HepG2 (cell line): ENCODE measurements around the gene MYLK. TPM values are rescaled to one million over a fixed set of nuclear protein-coding genes. Genes with fewer than 3 reads are reported as not detected.

Experiments used
- ATF1 ChIP-seq: IDR thresholded peaks from 2 replicates; pipeline ENCODE4 v1.6.1; 2016; ENCODE audit warnings: mild to moderate bottlenecking, control low read depth
- BORCS8-MEF2B ChIP-seq: sonication (generic); formaldehyde crosslinking; IDR thresholded peaks from 2 replicates; pipeline ENCODE4 v1.8.0; 2022; ENCODE audit warnings: mild to moderate bottlenecking, missing genetic modification reagents
- ETV6 ChIP-seq: sonication (generic); formaldehyde crosslinking; conservative IDR thresholded peaks from 2 replicates; pipeline ENCODE4 v1.4.0; 2020; ENCODE audit warnings: missing genetic modification reagents
- FOXK1 ChIP-seq: sonication (generic); formaldehyde crosslinking; IDR thresholded peaks from 2 replicates; pipeline ENCODE4 v1.4.0; 2020; ENCODE audit warnings: low read depth, missing genetic modification reagents, borderline replicate concordance
- FOXK2 ChIP-seq: fragments of 450-650 bp; IDR thresholded peaks from 2 replicates; pipeline ENCODE4 v1.6.1; 2016
- GATAD1 ChIP-seq: IDR thresholded peaks from 2 replicates; pipeline ENCODE4 v1.6.1; 2016; ENCODE audit warnings: missing genetic modification reagents, missing compliant biosample characterization
- GZF1 ChIP-seq: sonication (generic); formaldehyde crosslinking; IDR thresholded peaks from 2 replicates; pipeline ENCODE4 v1.5.1; 2020; ENCODE audit warnings: mild to moderate bottlenecking, missing genetic modification reagents
- HCFC1 ChIP-seq: fragments of 150-350 bp; IDR thresholded peaks from 2 replicates; pipeline ENCODE4 v1.6.1; 2014; ENCODE audit warnings: low read depth, low read length
- LCORL ChIP-seq, 2 experiments: fragments of 450-650 bp in 1 of 2; sonication (generic) in 1 of 2; formaldehyde crosslinking in 1 of 2; IDR thresholded peaks; 2 replicates each; pipeline versions ENCODE4 v1.5.0 to v1.6.1; 2017 to 2020; ENCODE audit warnings: antibody characterized with exemption in 1 of 2, missing genetic modification reagents in 1 of 2
- NFYC ChIP-seq: IDR thresholded peaks from 2 replicates; pipeline ENCODE4 v1.6.1; 2016; ENCODE audit warnings: missing genetic modification reagents, missing compliant biosample characterization
- RARG ChIP-seq: sonication (generic); formaldehyde crosslinking; IDR thresholded peaks from 2 replicates; pipeline ENCODE4 v1.4.0; 2020; ENCODE audit warnings: low read depth, mild to moderate bottlenecking, missing genetic modification reagents
- RELA ChIP-seq: sonication (generic); formaldehyde crosslinking; IDR thresholded peaks from 2 replicates; pipeline ENCODE4 v1.4.0; 2020; ENCODE audit warnings: missing genetic modification reagents
- SMAD9 ChIP-seq: sonication (generic); formaldehyde crosslinking; IDR thresholded peaks from 2 replicates; pipeline ENCODE4 v1.5.1; 2020; ENCODE audit warnings: mild to moderate bottlenecking, missing genetic modification reagents
- SOX5 ChIP-seq: IDR thresholded peaks from 2 replicates; pipeline ENCODE4 v1.6.1; 2016; ENCODE audit warnings: borderline replicate concordance
- SP5 ChIP-seq: IDR thresholded peaks from 2 replicates; pipeline ENCODE4 v1.6.1; 2016; ENCODE audit warnings: low read depth, borderline replicate concordance
- TGIF2 ChIP-seq: IDR thresholded peaks from 2 replicates; pipeline ENCODE4 v1.6.1; 2016; ENCODE audit warnings: control low read depth, missing compliant biosample characterization
- TOPORS ChIP-seq: sonication (generic); formaldehyde crosslinking; IDR thresholded peaks from 2 replicates; pipeline ENCODE4 v1.8.0; 2023; ENCODE audit warnings: mild to moderate bottlenecking, missing genetic modification reagents
- XBP1 ChIP-seq: sonication (generic); formaldehyde crosslinking; IDR thresholded peaks from 2 replicates; pipeline ENCODE4 v1.5.0; 2020; ENCODE audit warnings: missing genetic modification reagents
- XRCC5 ChIP-seq: fragments of 200-400 bp; formaldehyde crosslinking; optimal IDR thresholded peaks from 2 replicates; pipeline ENCODE3; 2017; ENCODE audit warnings: mild to moderate bottlenecking, low read length
- ZEB1 ChIP-seq: IDR thresholded peaks from 2 replicates; pipeline ENCODE4 v1.6.1; 2012; ENCODE audit warnings: mild to moderate bottlenecking, low read depth, inconsistent platforms; ENCODE audit not compliant: insufficient replicate concordance
- ZFX ChIP-seq: sonication (generic); formaldehyde crosslinking; IDR thresholded peaks from 2 replicates; pipeline ENCODE4 v1.4.0; 2020; ENCODE audit warnings: mild to moderate bottlenecking, low read depth, missing genetic modification reagents, moderate library complexity
- ZNF3 ChIP-seq: IDR thresholded peaks from 2 replicates; pipeline ENCODE4 v1.7.0; 2017; ENCODE audit warnings: inconsistent platforms
- ZNF550 ChIP-seq: sonication (generic); formaldehyde crosslinking; IDR thresholded peaks from 2 replicates; pipeline ENCODE4 v1.4.0; 2020; ENCODE audit warnings: mild to moderate bottlenecking, missing genetic modification reagents, borderline replicate concordance
- ZNF572 ChIP-seq: sonication (generic); formaldehyde crosslinking; IDR thresholded peaks from 2 replicates; pipeline ENCODE4 v1.5.1; 2020; ENCODE audit warnings: mild to moderate bottlenecking, missing genetic modification reagents
- ZNF605 ChIP-seq: sonication (generic); formaldehyde crosslinking; IDR thresholded peaks from 2 replicates; pipeline ENCODE4 v1.8.0; 2022; ENCODE audit warnings: mild to moderate bottlenecking, missing genetic modification reagents
- ZNF672 ChIP-seq: sonication (generic); formaldehyde crosslinking; IDR thresholded peaks from 2 replicates; pipeline ENCODE4 v1.8.1; 2022; ENCODE audit warnings: missing genetic modification reagents
- polyA plus RNA-seq, 8 experiments: library from polyadenylated mRNA; depleted of rRNA in 3 of 8; stranded (reverse) in 7 of 8; unstranded in 1 of 8; fragments of >200 nt; fragmentation: Illumina TruSeq in 4 of 8; extraction: Trizol in 4 of 8; gene quantifications; 2 replicates each; pipeline versions ENCODE4 v1.2.1 to v1.2.3, GENCODE V29; 2011 to 2016; ENCODE audit warnings: low read depth in 4 of 8, missing spikeins in 1 of 8, mixed read lengths in 1 of 8; ENCODE audit not compliant: insufficient read depth in 1 of 8
- total RNA-seq, 5 experiments: library from RNA; depleted of rRNA; stranded (reverse); fragments of >200 nt; fragmentation: Illumina TruSeq; extraction: Trizol; gene quantifications; 2 replicates each; pipeline ENCODE4 v1.2.3, GENCODE V29; 2016; ENCODE audit warnings: low read depth in 1 of 5
- TF ChIP-seq, protein P1 (sequence below): conservative IDR thresholded peaks from 2 replicates; pipeline ENCODE4 v1.6.1; 2018; ENCODE audit warnings: missing genetic modification reagents
- TF ChIP-seq, protein P2 (sequence below): sonication (generic); formaldehyde crosslinking; IDR thresholded peaks from 2 replicates; pipeline ENCODE4 v1.5.0; 2020; ENCODE audit warnings: missing genetic modification reagents
- TF ChIP-seq, protein P3 (sequence below): sonication (generic); formaldehyde crosslinking; IDR thresholded peaks from 2 replicates; pipeline ENCODE4 v1.5.0; 2020; ENCODE audit warnings: mild to moderate bottlenecking, missing genetic modification reagents, borderline replicate concordance

Gene MYLK
- total and polyA plus RNA-seq, 2 of the 13 experiments (the other 11 are each of a cell fraction or from before 2014, with no cell fraction given): 10.6 to 34.9 TPM

DNA sequence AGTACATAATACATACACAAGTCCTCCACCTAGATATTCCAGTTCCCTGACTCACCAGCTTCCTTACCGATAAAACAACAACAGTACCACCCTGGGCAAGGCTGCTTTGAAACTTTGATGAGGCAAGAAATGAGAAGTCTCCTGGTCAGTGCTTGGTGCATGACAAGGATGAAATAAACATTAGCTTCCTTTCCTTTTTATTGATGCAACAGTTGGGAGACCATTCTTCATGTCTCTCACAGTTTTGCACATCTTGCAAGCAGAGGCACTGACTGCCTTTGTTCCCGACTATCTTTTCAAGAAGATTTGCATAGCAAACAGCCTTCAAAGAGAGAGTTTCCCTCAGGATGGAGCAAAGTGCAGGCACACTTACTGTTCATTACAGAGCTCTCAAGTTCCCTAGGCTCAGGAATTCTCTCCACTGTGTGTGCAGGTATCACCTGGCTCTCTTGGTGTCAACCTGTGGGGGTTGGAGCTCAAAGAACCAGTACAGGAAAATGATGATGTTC, 65.2 kb downstream of the MYLK start (continued):
- TF ChIP-seq SOX5 (CRISPR knock-in tag) (peak; percentile 87; the same call in 1 of the 2 replicates), BORCS8-MEF2B (CRISPR knock-in tag) (no peak), FOXK2 (no peak), ETV6 (no peak), NFYC (CRISPR knock-in tag) (no peak), ZEB1 (peak; percentile 90), XBP1 (CRISPR knock-in tag) (no peak), ZNF3 (CRISPR knock-in tag) (no peak), ATF1 (CRISPR knock-in tag) (no peak), LCORL (IDR thresholded peaks at IDR 0.05) (no peak), LCORL (CRISPR knock-in tag; IDR thresholded peaks at IDR 0.05) (0 out of 2 replicates have a peak, but pooled peaks have one; percentile 27), SMAD9 (CRISPR knock-in tag) (no peak), TOPORS (CRISPR knock-in tag) (no peak), HCFC1 (no peak), GZF1 (CRISPR knock-in tag) (no peak), XRCC5 (no peak), TGIF2 (CRISPR knock-in tag) (0 out of 2 replicates have a peak, but pooled peaks have one; percentile 16), RARG (CRISPR knock-in tag) (no peak), SP5 (CRISPR knock-in tag) (no peak), FOXK1 (CRISPR knock-in tag) (no peak), ZFX (no peak), ZNF550 (CRISPR knock-in tag) (no peak), ZNF572 (CRISPR knock-in tag) (no peak), RELA (CRISPR knock-in tag) (no peak), GATAD1 (no peak), ZNF672 (CRISPR knock-in tag) (no peak), ZNF605 (CRISPR knock-in tag) (no peak)
- TF ChIP-seq, protein P1, sequence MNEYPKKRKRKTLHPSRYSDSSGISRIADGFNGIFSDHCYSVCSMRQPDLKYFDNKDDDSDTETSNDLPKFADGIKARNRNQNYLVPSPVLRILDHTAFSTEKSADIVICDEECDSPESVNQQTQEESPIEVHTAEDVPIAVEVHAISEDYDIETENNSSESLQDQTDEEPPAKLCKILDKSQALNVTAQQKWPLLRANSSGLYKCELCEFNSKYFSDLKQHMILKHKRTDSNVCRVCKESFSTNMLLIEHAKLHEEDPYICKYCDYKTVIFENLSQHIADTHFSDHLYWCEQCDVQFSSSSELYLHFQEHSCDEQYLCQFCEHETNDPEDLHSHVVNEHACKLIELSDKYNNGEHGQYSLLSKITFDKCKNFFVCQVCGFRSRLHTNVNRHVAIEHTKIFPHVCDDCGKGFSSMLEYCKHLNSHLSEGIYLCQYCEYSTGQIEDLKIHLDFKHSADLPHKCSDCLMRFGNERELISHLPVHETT: no peak
- TF ChIP-seq, protein P2, sequence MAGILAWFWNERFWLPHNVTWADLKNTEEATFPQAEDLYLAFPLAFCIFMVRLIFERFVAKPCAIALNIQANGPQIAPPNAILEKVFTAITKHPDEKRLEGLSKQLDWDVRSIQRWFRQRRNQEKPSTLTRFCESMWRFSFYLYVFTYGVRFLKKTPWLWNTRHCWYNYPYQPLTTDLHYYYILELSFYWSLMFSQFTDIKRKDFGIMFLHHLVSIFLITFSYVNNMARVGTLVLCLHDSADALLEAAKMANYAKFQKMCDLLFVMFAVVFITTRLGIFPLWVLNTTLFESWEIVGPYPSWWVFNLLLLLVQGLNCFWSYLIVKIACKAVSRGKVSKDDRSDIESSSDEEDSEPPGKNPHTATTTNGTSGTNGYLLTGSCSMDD (CRISPR knock-in tag): no peak
- TF ChIP-seq, protein P3, sequence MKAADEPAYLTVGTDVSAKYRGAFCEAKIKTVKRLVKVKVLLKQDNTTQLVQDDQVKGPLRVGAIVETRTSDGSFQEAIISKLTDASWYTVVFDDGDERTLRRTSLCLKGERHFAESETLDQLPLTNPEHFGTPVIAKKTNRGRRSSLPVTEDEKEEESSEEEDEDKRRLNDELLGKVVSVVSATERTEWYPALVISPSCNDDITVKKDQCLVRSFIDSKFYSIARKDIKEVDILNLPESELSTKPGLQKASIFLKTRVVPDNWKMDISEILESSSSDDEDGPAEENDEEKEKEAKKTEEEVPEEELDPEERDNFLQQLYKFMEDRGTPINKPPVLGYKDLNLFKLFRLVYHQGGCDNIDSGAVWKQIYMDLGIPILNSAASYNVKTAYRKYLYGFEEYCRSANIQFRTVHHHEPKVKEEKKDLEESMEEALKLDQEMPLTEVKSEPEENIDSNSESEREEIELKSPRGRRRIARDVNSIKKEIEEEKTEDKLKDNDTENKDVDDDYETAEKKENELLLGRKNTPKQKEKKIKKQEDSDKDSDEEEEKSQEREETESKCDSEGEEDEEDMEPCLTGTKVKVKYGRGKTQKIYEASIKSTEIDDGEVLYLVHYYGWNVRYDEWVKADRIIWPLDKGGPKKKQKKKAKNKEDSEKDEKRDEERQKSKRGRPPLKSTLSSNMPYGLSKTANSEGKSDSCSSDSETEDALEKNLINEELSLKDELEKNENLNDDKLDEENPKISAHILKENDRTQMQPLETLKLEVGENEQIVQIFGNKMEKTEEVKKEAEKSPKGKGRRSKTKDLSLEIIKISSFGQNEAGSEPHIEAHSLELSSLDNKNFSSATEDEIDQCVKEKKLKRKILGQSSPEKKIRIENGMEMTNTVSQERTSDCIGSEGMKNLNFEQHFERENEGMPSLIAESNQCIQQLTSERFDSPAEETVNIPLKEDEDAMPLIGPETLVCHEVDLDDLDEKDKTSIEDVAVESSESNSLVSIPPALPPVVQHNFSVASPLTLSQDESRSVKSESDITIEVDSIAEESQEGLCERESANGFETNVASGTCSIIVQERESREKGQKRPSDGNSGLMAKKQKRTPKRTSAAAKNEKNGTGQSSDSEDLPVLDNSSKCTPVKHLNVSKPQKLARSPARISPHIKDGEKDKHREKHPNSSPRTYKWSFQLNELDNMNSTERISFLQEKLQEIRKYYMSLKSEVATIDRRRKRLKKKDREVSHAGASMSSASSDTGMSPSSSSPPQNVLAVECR: no peak; the same call in 1 of the 2 replicates
